ENCODE measurements around the gene CNTN1. TPM values are rescaled to one million over a fixed set of nuclear protein-coding genes. Genes with fewer than 3 reads are reported as not detected.

CNTN1 gene
- total RNA-seq, 1 experiment from 2014 or later = 6.5 TPM

- Histone ChIP-seq H3K9me3 (ENCODE audit: control insufficient read depth, low read depth, low read length) (no peaks in the 10 kb centered on the region), H3K4me2 (ENCODE audit: insufficient read depth, insufficient read length, low read length) (no peak overlapping the region), H4K5ac (ENCODE audit: insufficient read length, low read depth, low read length) (no peak overlapping the region), H3T11ph (ENCODE audit: low read length) (no peak overlapping the region), H2BK5ac (ENCODE audit: insufficient read length, low read length) (no peak overlapping the region), H3K27me3 (ENCODE audit: insufficient read depth, low read length) (no peaks in the 10 kb centered on the region), H3K18ac (ENCODE audit: insufficient read length, low read depth, low read length) (no peak overlapping the region), H2BK20ac (ENCODE audit: low read depth, low read length, poor library complexity, severe bottlenecking) (no peak overlapping the region), H2AK5ac (ENCODE audit: insufficient read length, low read length) (no peak overlapping the region), H3K23me2 (ENCODE audit: insufficient read length, low read depth, low read length, poor library complexity, severe bottlenecking) (no peaks in the 10 kb centered on the region), H3K9ac (ENCODE audit: extremely low read depth, insufficient read length, low read length) (no peak overlapping the region), H3K79me2 (ENCODE audit: insufficient read depth, low read length) (no peaks in the 10 kb centered on the region), H2BK15ac (ENCODE audit: low read depth, low read length) (no peak overlapping the region), H3K79me1 (ENCODE audit: insufficient read depth, low read depth, low read length, poor library complexity, severe bottlenecking) (no peaks in the 10 kb centered on the region), H2BK12ac (ENCODE audit: insufficient read length, low read depth, low read length) (no peak overlapping the region), H3K14ac (ENCODE audit: insufficient read depth, low read length) (no peak overlapping the region), H3K23ac (ENCODE audit: insufficient read length, low read depth, low read length) (no peak overlapping the region), H2BK120ac (ENCODE audit: low read depth, low read length, poor library complexity, severe bottlenecking) (no peak overlapping the region), H4K8ac (replicated peaks; ENCODE audit: insufficient read length, low read depth, low read length) (no peak overlapping the region), H3K27ac (ENCODE audit: insufficient read length, low read depth, low read length) (no peak overlapping the region), H2AFZ (ENCODE audit: low read length) (no peak overlapping the region), H3K4me1 (ENCODE audit: insufficient read depth, low read length) (no peaks in the 10 kb centered on the region), H3K4ac (ENCODE audit: low read depth, low read length) (no peak overlapping the region), H4K20me1 (ENCODE audit: control insufficient read depth, insufficient read depth, insufficient read length) (no peaks in the 10 kb centered on the region), H4K91ac (ENCODE audit: insufficient read length, low read depth, low read length) (no peak overlapping the region), H3K56ac (ENCODE audit: insufficient read length, low read depth, low read length) (no peak overlapping the region)
- Mint-ChIP-seq H3K4me1 (peaks cover 4% of the 10 kb centered on the region in 2 experiments; a peak in 1 of 4 replicates), H3K27me3 (ENCODE audit: low read depth) (no peaks in the 10 kb centered on the region), H3K36me3 (ENCODE audit: insufficient read depth in 1 of 3, low read depth in 3 of 3) (no peaks in the 10 kb centered on the region), H3K9me3 (peaks cover 0 to 2% of the 10 kb centered on the region in 2 experiments; a peak in 3 of 5 replicates), H3K27ac (no peak overlapping the region), H3K4me3 (no peak overlapping the region)
- DNase-seq = no peak
- TF ChIP-seq CTCF (conservative IDR thresholded peaks at IDR 0.05) = no peak
- WGBS (ENCODE audit: extremely low coverage, insufficient read length, low lambda C conversion rate) = no CpG with 5 or more reads among the region's 1 CpG
These were observed 296.1 kb downstream of the CNTN1 start for GRCh38 chr12:40988355-40988754.

All from H9 (cell line).